GM23338 (cell line): ENCODE measurements around the gene PREB. TPM values are rescaled to one million over a fixed set of nuclear protein-coding genes. Genes with fewer than 3 reads are reported as not detected.
A peak's percentile ranks its signal among the peaks of the same experiment; 100 is the strongest.

Experiments
- ATAC-seq: fragments of 200-7000 bp; cut with Tn5 transposase; 3 replicates; pipeline ENCODE4 v1.9.1; 2020
- DNase-seq: peaks from one replicate; pipeline ENCODE4 v3.0.0-alpha.2; 2015; ENCODE audit warnings: low spot score
- H2AFZ ChIP-seq: fragments of 200-600 bp; sonication (generic); 2 replicates; pipeline ENCODE4 v1.8.0; 2016; ENCODE audit warnings: antibody characterized with exemption, mild to moderate bottlenecking, moderate library complexity
- H3F3A ChIP-seq: fragments of 200-600 bp; sonication (generic); replicated peaks from 2 replicates; pipeline ENCODE4 v1.8.0; 2017; ENCODE audit warnings: antibody characterized with exemption, mixed run types, low read depth
- H3K27ac ChIP-seq: fragments of 200-600 bp; sonication (generic); 2 replicates; pipeline ENCODE4 v1.6.1; 2016; ENCODE audit warnings: low read depth
- H3K27me3 ChIP-seq: fragments of 200-600 bp; sonication (generic); 2 replicates; pipeline ENCODE4 v1.8.0; 2016; ENCODE audit warnings: mild to moderate bottlenecking, mixed run types, moderate library complexity; ENCODE audit not compliant: insufficient read depth
- H3K36me3 ChIP-seq: fragments of 200-600 bp; sonication (generic); 2 replicates; pipeline ENCODE4 v1.8.0; 2016; ENCODE audit warnings: mild to moderate bottlenecking; ENCODE audit not compliant: insufficient read depth
- H3K4me1 ChIP-seq: fragments of 200-600 bp; sonication (generic); 2 replicates; pipeline ENCODE4 v1.8.0; 2016; ENCODE audit warnings: mild to moderate bottlenecking, moderate library complexity; ENCODE audit not compliant: insufficient read depth
- H3K4me2 ChIP-seq: fragments of 200-600 bp; sonication (generic); 2 replicates; pipeline ENCODE4 v1.7.1; 2017; ENCODE audit warnings: mixed run types
- H3K4me3 ChIP-seq: fragments of 200-600 bp; sonication (generic); 2 replicates; pipeline ENCODE4 v1.6.1; 2016; ENCODE audit warnings: mixed run types
- H3K79me2 ChIP-seq: fragments of 200-600 bp; sonication (generic); replicated peaks from 2 replicates; pipeline ENCODE4 v1.8.0; 2017; ENCODE audit warnings: mild to moderate bottlenecking; ENCODE audit not compliant: insufficient read depth
- H3K9me2 ChIP-seq: fragments of 200-600 bp; sonication (generic); 2 replicates; pipeline ENCODE4 v1.8.0; 2017; ENCODE audit not compliant: insufficient read depth
- H4K20me1 ChIP-seq: fragments of 200-600 bp; sonication (generic); replicated peaks from 2 replicates; pipeline ENCODE4 v1.8.0; 2017; ENCODE audit warnings: mild to moderate bottlenecking; ENCODE audit not compliant: insufficient read depth
- H3K27ac Mint-ChIP-seq: 2 replicates; pipeline ENCODE4 v1.8.0; 2020; ENCODE audit warnings: inconsistent platforms, mild to moderate bottlenecking, moderate library complexity, mixed read lengths
- H3K27me3 Mint-ChIP-seq: 3 replicates; pipeline ENCODE4 v1.8.0; 2022; ENCODE audit warnings: low read depth, mild to moderate bottlenecking, moderate library complexity, mixed read lengths, inconsistent platforms; ENCODE audit not compliant: insufficient read depth, poor library complexity
- H3K36me3 Mint-ChIP-seq: 3 replicates; pipeline ENCODE4 v1.8.0; 2021; ENCODE audit warnings: low read depth, mild to moderate bottlenecking, inconsistent platforms, moderate library complexity, mixed read lengths
- H3K4me1 Mint-ChIP-seq: 3 replicates; pipeline ENCODE4 v1.8.0; 2020; ENCODE audit warnings: mild to moderate bottlenecking, inconsistent platforms, mixed read lengths
- H3K4me3 Mint-ChIP-seq: 3 replicates; pipeline ENCODE4 v1.8.0; 2021; ENCODE audit warnings: moderate library complexity, mild to moderate bottlenecking, inconsistent platforms, mixed read lengths
- H3K9me3 Mint-ChIP-seq: 3 replicates; pipeline ENCODE4 v1.8.0; 2020; ENCODE audit warnings: moderate library complexity, mild to moderate bottlenecking, inconsistent platforms, mixed read lengths
- CREB1 ChIP-seq: fragments of 250-450 bp; sonication (Bioruptor Pico); IDR thresholded peaks from 2 replicates; pipeline ENCODE4 v1.5.0; 2020; ENCODE audit warnings: low read depth, mild to moderate bottlenecking, moderate library complexity
- ETS1 ChIP-seq: IDR thresholded peaks from 2 replicates; pipeline ENCODE4 v1.6.1; 2016; ENCODE audit warnings: antibody characterized with exemption
- EZH2phosphoT487 ChIP-seq: fragments of 200-600 bp; sonication (generic); IDR thresholded peaks from one replicate; pipeline ENCODE4 v1.8.1; 2018; ENCODE audit warnings: antibody characterized with exemption; ENCODE audit not compliant: unreplicated experiment
- NANOG ChIP-seq: IDR thresholded peaks from 2 replicates; pipeline ENCODE4 v1.6.1; 2016; ENCODE audit warnings: antibody characterized with exemption, borderline replicate concordance
- POLR2AphosphoS5 ChIP-seq: IDR thresholded peaks from 2 replicates; pipeline ENCODE4 v1.6.1; 2016; ENCODE audit warnings: antibody characterized with exemption, low read depth
- REST ChIP-seq: IDR thresholded peaks from one replicate; pipeline ENCODE4 v1.6.1; 2018; ENCODE audit warnings: antibody characterized with exemption; ENCODE audit not compliant: unreplicated experiment
- ZNF114 ChIP-seq: fragments of 250-450 bp; sonication (Bioruptor Pico); IDR thresholded peaks from 2 replicates; pipeline ENCODE4 v1.5.0; 2020; ENCODE audit warnings: mild to moderate bottlenecking, moderate library complexity
- ZNF331 ChIP-seq: fragments of 250-450 bp; sonication (Bioruptor Pico); IDR thresholded peaks from 2 replicates; pipeline ENCODE4 v1.5.0; 2020; ENCODE audit warnings: low read depth, mild to moderate bottlenecking, moderate library complexity
- ZNF462 ChIP-seq: fragments of 250-450 bp; sonication (Bioruptor Pico); IDR thresholded peaks from 2 replicates; pipeline ENCODE4 v1.5.0; 2020; ENCODE audit warnings: mild to moderate bottlenecking, moderate library complexity
- polyA plus RNA-seq: library from polyadenylated mRNA; unstranded; fragments of >200 nt; fragmentation: Nextera tagmentation; extraction: Ambion mirVana; gene quantifications from 2 replicates; pipeline ENCODE4 v1.2.1, GENCODE V29; 2016
- total RNA-seq: library from RNA; depleted of rRNA; stranded (reverse); fragments of >200 nt; shearing (Covaris generic); gene quantifications from 2 replicates; pipeline ENCODE4 v1.2.3, GENCODE V29; 2014

Gene PREB
- total and polyA plus RNA-seq, 2 experiments from 2014 or later, result 41.2 to 79.7 TPM

- Histone ChIP-seq H3K36me3 (no peaks in the 10 kb centered on the region), H3K9me2 (no peaks in the 10 kb centered on the region), H2AFZ (peak overlapping the region; percentile 84), H3K4me2 (peak overlapping the region; percentile 75), H3K27ac (0 out of 2 replicates have a peak overlapping the region, but pooled peaks have one; percentile 45), H3K4me3 (peak overlapping the region; percentile 50), H3K27me3 (no peaks in the 10 kb centered on the region), H3K79me2 (no peaks in the 10 kb centered on the region), H3F3A (no peaks in the 10 kb centered on the region), H3K4me1 (peaks cover 4% of the 10 kb centered on the region; the same call in 1 of the 2 replicates), H4K20me1 (no peaks in the 10 kb centered on the region; the same call in 1 of the 2 replicates)
- Mint-ChIP-seq H3K9me3 (no peaks in the 10 kb centered on the region; the same call in 2 of the 3 replicates), H3K4me1 (peaks cover 9% of the 10 kb centered on the region), H3K4me3 (peak overlapping the region; percentile 68), H3K36me3 (no peaks in the 10 kb centered on the region; the same call in 2 of the 3 replicates), H3K27me3 (peaks cover 22% of the 10 kb centered on the region), H3K27ac (peak overlapping the region; percentile 88)
- ATAC-seq (peak; percentile 91), DNase-seq (peak; percentile 87)
- TF ChIP-seq ETS1 (peak; percentile 90), POLR2AphosphoS5 (peak; percentile 74), EZH2phosphoT487 (no peak)
Observed at GRCh38 chr2:27095745-27096651, 38.4 kb downstream of the PREB start.

- Histone ChIP-seq H3K9me2 (no peaks in the 10 kb centered on the region), H2AFZ (peak overlapping the region; percentile 84; the same call in 1 of the 2 replicates), H3K27ac (no peak overlapping the region), H3K36me3 (no peaks in the 10 kb centered on the region), H3F3A (no peaks in the 10 kb centered on the region), H4K20me1 (no peaks in the 10 kb centered on the region; the same call in 1 of the 2 replicates), H3K4me2 (peak overlapping the region; percentile 75; the same call in 1 of the 2 replicates), H3K27me3 (no peaks in the 10 kb centered on the region), H3K4me3 (no peak overlapping the region), H3K79me2 (no peaks in the 10 kb centered on the region), H3K4me1 (peaks cover 4% of the 10 kb centered on the region; the same call in 1 of the 2 replicates)
- H3K4me1 Mint-ChIP-seq, result peaks cover 9% of the 10 kb centered on the region
- DNase-seq, result no peak
- no peak overlapping the region for H3K27ac Mint-ChIP-seq
- H3K4me3 Mint-ChIP-seq, result 0 out of 3 replicates have a peak overlapping the region, but pooled peaks have one; percentile 68
- H3K9me3 Mint-ChIP-seq, result no peaks in the 10 kb centered on the region; the same call in 2 of the 3 replicates
- H3K27me3 Mint-ChIP-seq, result peaks cover 22% of the 10 kb centered on the region
- ATAC-seq, result no peak
- H3K36me3 Mint-ChIP-seq, result no peaks in the 10 kb centered on the region; the same call in 2 of the 3 replicates
- TF ChIP-seq ZNF331, result no peak
- no peak for TF ChIP-seq ZNF462
- no peak for TF ChIP-seq NANOG
- TF ChIP-seq CREB1 (CRISPR knock-in tag), result no peak
- no peak for TF ChIP-seq REST
- no peak for TF ChIP-seq ZNF114
Observed at GRCh38 chr2:27095427-27095744, 39.0 kb downstream of the PREB start.
